NCI-H2029 treated with DMSO at 0.1 percent for 48 hours (cell line): ENCODE results near the gene CBL.
"Not testable (repeated sequence)": the region's sequence is repeated elsewhere in the genome, so short reads cannot be mapped to it uniquely, and the experiment has no call there.

Experiments
- DNase-seq: peaks from one replicate; lab custom pipeline; 2025; lab: John Stamatoyannopoulos, UW

CBL gene

DNA sequence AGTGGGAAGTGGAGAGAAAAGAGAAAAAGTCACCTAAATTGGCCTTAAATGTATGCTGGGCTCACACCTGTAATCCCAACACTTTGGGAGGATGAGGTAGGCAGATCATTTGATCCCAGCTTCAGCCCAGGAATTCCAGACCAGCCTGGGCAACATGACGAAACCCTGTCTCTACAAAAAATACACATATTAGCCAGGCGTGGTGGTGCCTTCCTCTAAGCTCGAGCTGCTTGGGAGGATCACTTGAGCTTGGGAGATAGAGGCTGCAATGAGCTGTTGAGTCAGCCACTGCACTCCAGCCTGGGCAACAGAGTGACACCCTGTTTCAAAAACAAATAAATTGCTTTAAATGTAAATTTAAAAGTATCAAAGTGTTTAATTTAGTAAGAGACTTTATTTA, 3.9 kb downstream of the CBL start:
- no peak for DNase-seq

GRCh38 chr11:119218141-119218878, 12.2 kb downstream of the CBL start:
- no peak for DNase-seq

GRCh38 chr11:119222308-119222707, 16.2 kb downstream of the CBL start:
- DNase-seq = peak; percentile 82

- DNase-seq = no peak
Observed at GRCh38 chr11:119222891-119223290, 16.8 kb downstream of the CBL start.

GRCh38 chr11:119223856-119224255, 17.7 kb downstream of the CBL start:
- no peak for DNase-seq

GRCh38 chr11:119228535-119229287, 22.6 kb downstream of the CBL start:
- not testable (repeated sequence) for DNase-seq

DNA sequence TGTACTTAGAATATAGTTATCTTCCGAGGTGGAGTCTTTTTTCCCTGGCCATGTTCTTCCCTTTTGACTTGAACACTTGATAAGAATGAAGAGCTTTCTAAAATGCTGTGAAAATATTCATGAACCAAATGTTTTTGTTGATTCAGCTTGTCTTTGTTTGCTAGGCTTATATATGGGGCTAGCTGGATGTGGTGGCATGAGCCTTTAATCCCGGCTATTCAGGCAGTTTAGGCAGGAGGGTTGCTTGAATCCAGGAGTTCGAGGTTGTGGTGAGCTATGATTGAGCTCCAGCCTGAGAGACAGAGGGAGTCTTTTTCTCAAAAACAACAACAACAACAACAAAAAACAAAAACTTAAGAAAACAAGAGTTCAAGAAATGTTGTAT, 23.1 kb downstream of the CBL start:
- no peak for DNase-seq

GRCh38 chr11:119229741-119230140, 23.6 kb downstream of the CBL start:
- DNase-seq = no peak

DNA sequence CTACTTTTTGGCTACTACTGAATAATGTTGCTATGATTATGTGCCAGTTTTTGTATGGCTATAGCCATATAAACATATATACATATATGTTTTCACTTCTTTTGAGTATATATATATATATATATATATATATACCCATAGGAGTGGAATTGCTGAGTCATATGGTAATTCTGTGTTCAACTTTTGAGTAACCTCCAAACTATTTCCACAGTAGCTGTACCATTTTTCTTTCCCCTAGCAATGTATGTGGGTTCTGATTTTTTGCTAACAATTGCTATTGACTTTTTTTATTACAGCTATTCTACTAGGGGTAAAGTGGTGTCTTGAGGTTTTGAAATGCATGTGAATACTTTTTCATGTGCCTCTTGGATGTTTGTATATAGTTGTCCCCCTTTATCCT, 30.4 kb downstream of the CBL start:
- DNase-seq = no peak

GRCh38 chr11:119236891-119237290, 30.8 kb downstream of the CBL start:
- DNase-seq = no peak

DNA sequence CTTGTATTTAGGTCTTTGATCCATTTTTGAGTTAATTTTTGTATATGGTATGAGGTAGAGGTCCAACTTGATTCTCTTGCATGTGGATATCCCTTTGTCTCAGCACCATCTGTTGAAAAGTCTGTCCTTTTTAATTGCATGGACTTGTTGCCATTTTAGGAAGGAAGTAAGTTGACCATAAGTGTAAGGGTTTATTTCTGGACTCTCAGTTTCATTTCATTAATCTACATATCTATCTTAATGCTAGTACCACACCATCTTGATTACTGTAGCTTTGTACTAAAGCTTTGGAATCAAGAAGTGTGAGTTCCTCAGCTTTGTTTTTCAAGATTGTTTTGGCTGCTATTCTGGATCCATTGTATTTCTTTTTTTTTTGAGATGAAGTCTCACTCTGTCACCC, 31.4 kb downstream of the CBL start:
- DNase-seq = no peak

DNA sequence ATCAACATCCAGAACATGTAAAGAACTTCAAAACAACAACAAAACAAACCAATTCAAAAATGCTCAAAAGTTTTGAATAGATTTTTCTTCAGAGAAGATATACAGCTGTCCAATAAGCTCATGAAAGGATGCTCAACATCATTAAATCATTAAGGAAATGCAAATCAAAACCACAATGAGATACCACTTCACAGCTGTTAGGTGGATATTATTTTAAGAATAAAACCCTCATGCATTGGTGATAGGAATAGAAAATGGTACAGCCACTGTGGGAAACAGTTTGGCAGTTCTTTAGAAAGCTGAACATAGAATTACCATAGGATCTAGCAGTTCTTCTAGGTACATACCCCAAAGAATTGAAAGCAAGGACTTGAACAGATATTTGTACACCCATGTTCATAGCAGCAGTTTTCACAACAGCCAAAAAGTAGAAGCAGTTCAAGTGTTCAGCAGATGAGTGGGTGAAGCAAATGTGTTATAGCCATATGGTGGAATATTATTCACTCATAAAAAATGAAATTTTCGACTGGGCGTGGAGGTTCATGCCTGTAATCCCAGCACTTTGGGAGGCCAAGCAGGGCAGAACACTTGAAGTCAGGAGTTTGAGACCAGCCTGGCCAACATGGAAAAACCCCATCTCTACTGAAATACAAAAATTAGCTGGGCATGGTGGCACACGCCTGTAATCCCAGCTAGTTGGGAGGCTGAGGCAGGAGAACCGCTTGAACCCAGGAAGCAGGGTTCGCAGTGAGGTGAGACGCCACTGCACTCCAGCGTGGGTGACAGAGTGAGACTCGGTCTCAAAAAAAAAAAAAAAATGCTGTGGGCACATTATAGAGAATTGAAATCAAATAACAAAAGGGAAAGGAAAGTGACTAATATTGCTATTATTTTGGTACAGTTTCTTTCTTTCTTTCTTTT, 42.9 kb downstream of the CBL start:
- DNase-seq = no peak

DNA sequence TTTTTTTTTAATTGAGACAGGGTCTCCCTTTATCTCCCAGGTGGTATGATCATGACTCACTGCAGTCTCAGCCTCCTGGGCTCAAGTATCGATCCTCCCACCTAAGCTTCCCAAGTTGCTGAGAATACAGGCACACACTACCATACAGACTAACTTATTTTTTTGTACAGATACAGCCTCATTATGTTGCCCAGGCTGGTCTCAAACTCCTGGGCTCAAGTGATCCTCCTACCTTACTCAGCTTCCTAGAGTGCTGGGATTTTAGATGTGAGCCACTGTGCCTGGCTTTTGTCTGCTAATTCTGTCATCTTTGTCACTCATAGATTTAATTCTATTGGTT, 43.5 kb downstream of the CBL start:
- DNase-seq = no peak

GRCh38 chr11:119251114-119251513, 45.0 kb downstream of the CBL start:
- no peak for DNase-seq

DNA sequence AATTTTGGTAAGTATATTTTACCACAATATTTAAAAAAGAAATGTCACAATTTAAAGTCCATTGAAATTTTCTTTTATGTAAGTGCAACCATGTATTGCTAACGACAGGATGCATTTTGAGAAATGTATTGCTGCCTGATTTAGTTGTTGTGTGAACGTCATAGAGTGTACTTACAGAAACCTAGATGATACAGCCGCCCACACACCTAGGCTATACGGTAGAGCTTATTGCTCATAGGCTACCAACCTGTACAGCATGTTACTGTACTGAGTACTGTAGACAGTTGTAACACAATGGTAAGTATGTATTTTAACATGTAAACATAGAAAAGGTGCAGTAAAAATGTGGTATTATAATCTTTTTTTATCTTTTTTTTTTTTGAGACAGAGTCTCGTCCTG, 48.1 kb downstream of the CBL start:
- DNase-seq = no peak

DNA sequence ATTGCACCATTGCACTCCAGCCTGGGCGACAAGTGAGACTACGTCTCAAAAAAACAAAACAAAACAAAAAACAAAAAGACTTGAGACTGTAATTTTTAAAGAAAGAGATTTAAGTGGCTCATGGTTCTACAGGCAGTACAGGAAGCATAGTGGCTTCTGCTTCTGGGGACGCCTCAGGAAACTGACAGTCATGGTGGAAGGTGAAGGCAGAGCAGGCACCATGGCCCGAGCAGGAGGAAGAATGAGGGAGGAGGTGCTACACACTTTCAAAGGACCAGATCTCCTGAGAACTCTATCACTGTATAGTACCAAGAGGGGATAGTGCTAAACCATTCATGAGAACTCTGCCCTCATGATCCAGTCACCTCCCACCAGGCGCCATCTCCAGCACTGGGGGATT, 52.0 kb downstream of the CBL start:
- no peak for DNase-seq

DNA sequence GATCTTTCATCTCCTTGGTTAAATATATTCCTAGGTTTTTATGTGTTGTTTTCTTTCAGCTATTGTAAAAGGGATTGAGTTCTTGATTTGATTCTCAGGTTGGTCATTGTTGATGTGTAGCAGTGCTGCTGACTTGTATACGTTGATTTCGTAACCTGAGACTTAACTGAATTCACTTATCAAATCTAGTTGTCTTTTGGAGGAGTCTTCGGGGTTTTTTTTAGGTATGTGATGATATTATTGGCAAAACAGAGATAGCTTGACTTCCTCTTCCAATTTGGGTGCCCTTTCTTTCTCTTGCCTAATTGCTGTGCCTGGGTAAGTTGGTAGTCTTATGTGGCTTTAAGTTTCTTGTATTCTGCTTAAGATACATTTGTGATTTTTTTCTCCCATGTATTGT, 52.8 kb downstream of the CBL start:
- DNase-seq = no peak

- DNase-seq = no peak
Observed at GRCh38 chr11:119262668-119263351, 56.7 kb downstream of the CBL start.

DNA sequence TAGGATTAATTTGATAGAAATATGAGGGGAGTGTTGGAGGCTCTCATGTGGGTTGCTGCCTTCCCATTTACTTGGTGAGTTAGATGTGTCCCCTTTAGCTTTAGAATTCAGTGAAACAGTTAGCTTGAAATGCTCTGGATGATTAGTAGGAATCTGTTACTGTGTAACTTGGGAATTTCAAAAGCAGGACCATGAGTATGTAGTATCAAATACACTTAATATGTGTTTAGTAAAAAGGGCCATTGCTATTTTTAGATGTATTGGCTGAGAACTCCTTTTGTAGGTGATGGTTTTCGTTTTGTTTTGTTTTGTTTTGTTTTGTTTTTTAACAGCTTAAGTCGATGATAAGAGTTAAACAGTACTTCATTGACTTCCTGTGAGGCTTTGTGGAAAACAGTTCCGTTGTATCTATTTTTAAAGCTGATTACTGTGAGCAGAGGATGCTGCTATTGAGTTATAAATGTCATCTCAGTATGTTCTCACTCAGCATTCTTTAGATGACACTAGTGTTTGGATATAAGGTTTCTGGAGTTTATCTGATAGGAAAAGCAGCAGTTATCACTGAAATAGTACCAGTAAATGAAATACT, 57.3 kb downstream of the CBL start:
- no peak for DNase-seq

- no peak for DNase-seq
Observed at GRCh38 chr11:119266063-119266462, 59.9 kb downstream of the CBL start.

DNA sequence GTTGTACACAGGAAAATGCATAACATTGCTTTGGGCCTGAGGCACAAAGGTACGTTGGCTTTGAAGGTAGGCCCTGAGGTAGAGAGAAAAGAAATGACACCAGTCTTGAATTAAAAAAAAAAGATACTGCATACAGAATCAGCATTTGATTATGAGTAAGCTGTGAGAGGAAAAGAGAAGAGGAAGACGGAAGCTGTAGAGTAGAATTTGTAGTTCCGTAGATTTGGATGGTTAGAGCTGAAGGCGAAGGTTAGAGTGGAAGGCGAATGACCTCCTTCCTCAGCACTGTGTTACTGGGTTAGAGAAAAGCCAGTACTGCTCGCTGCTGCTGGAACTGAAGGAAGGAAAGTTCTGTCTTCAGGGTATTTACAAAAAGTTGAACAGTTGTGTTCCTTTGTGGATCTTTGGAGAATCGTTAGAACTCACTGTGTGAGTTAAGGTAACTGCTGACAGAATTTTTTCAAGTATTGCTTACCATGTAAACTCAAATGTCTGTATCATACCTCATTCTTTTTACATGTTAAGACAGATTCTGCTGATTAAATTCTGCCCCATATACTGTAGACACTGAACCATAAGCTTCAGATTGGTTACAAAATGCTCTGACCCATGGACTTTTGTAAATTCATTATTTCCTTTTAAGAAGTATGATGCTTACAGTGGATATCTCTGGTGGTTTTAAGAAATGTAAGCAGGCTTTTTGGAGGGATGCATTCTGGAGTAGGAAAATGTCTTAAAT, 60.5 kb downstream of the CBL start:
- no peak for DNase-seq
